Spleen (tissue), 11 donors: ENCODE data around the gene XIRP1. TPM values are rescaled to one million over a fixed set of nuclear protein-coding genes. Genes with fewer than 3 reads are reported as not detected.
A peak's percentile ranks its signal among the peaks of the same experiment; 100 is the strongest.

Source experiments
- DNase-seq: peaks from one replicate; pipeline ENCODE4 v3.0.0-alpha.2; 2020
- H3K27ac ChIP-seq, 8 donors: fragments of 200-600 bp; sonication (generic) in 7 of 8; 1 replicate in 4 of 8; 2 replicates in 4 of 8; pipeline versions ENCODE4 v1.5.0 to v1.8.0; 2016 to 2021; ENCODE audit warnings: inconsistent platforms in 4 of 8, mild to moderate bottlenecking in 4 of 8, moderate library complexity in 1 of 8
- H3K27me3 ChIP-seq, 7 donors: fragments of 200-600 bp; sonication (generic) in 6 of 7; replicated peaks in 1 of 7; 1 replicate in 4 of 7; 2 replicates in 3 of 7; pipeline versions ENCODE4 v1.5.0 to v1.8.0; 2016 to 2021; ENCODE audit warnings: inconsistent platforms in 3 of 7, mild to moderate bottlenecking in 1 of 7
- H3K36me3 ChIP-seq, 6 donors: fragments of 200-600 bp; sonication (generic) in 5 of 6; 1 replicate in 4 of 6; 2 replicates in 2 of 6; pipeline versions ENCODE4 v1.5.0 to v1.8.0; 2016 to 2021; ENCODE audit warnings: inconsistent platforms in 2 of 6
- H3K4me1 ChIP-seq, 6 donors: fragments of 200-600 bp; sonication (generic) in 5 of 6; 1 replicate in 3 of 6; 2 replicates in 3 of 6; pipeline versions ENCODE4 v1.5.0 to v1.8.0; 2016 to 2021; ENCODE audit warnings: inconsistent platforms in 3 of 6
- H3K4me3 ChIP-seq, 8 donors: fragments of 200-600 bp; sonication (generic) in 7 of 8; 1 replicate in 4 of 8; 2 replicates in 4 of 8; pipeline versions ENCODE4 v1.5.0 to v1.8.0; 2016 to 2021; ENCODE audit warnings: inconsistent platforms in 4 of 8, mild to moderate bottlenecking in 4 of 8, moderate library complexity in 2 of 8
- H3K9me3 ChIP-seq, 8 donors: fragments of 200-600 bp; sonication (generic) in 7 of 8; 1 replicate in 4 of 8; 2 replicates in 4 of 8; pipeline versions ENCODE4 v1.5.0 to v1.8.0; 2016 to 2021; ENCODE audit warnings: inconsistent platforms in 4 of 8
- CTCF ChIP-seq, 11 experiments: fragments of 200-600 bp in 7 of 11; fragments of 450-650 bp in 4 of 11; sonication (generic) in 4 of 11; IDR thresholded peaks in 8 of 11; conservative IDR thresholded peaks in 3 of 11; 1 replicate in 7 of 11; 2 replicates in 4 of 11; pipeline versions ENCODE4 v1.4.0 to v1.8.0; 2016 to 2021; ENCODE audit warnings: antibody characterized with exemption in 11 of 11, inconsistent platforms in 4 of 11, mild to moderate bottlenecking in 1 of 11
- POLR2A ChIP-seq, 3 donors: fragments of 450-650 bp; IDR thresholded peaks; one replicate each; pipeline ENCODE4 v1.5.1; 2017; ENCODE audit warnings: antibody characterized with exemption in 3 of 3, mild to moderate bottlenecking in 1 of 3
- POLR2AphosphoS5 ChIP-seq, 3 donors: sonication (generic); formaldehyde crosslinking; IDR thresholded peaks; one replicate each; pipeline ENCODE4 v1.5.1; 2017; ENCODE audit warnings: antibody characterized with exemption in 3 of 3
- WGBS, 5 donors: extraction: QIAGEN DNeasy Blood & Tissue Kit in 3 of 5; methylation state at CpG; one replicate each; pipeline versions ENCODE4 v1.1.5 to v1.1.7; 2013 to 2018; 5-methylcytosine and 5-hydroxymethylcytosine counted together
- intact Hi-C: fragments of 100-400 bp; cut with DNase I; formaldehyde crosslinking; loops from one replicate; pipeline ENCODE4 v1.15.0; 2023; ENCODE audit warnings: low total_unique reads
- polyA plus RNA-seq, 3 donors: library from polyadenylated mRNA; stranded (reverse); fragments of 200-250 nt; gene quantifications; one replicate each; pipeline ENCODE4 v1.2.1, GENCODE V29; 2013
- total RNA-seq, 7 donors: library from RNA; depleted of rRNA in 3 of 7; stranded (reverse); fragments of >200 nt in 3 of 7; fragmentation: NEBNext Ultra II Directional in 4 of 7; extraction: Animal tissue kit (Norgen Biotek cat#: 25700) in 4 of 7; gene quantifications; one replicate each; pipeline versions ENCODE4 v1.1.0 to v1.2.1, GENCODE V29; 2016 to 2021
- donor health status: healthy with polysubstance abuse.
- donor health status: DM: no; HTN: no; CAD: no; lungs with moderate emphysema.
- donor health status: DM: no; HTN: no; CAD: no.
- donor health status: Bipolar disorder and iron deficiency.
- donor health status: healthy.
- donor health status: DM: no; HTN: no; CAD: no.
- donor health status: DM: yes; HTN: yes; CAD: no.

The XIRP1 gene
- total and polyA plus RNA-seq, 10 donors = 0.06 to 0.70 (median 0.27) TPM; not detected in 3

- DNase-seq = no peak
- H3K27me3 ChIP-seq = no peaks in the 10 kb centered on the region
- no peaks in the 10 kb centered on the region for H3K9me3 ChIP-seq
- H3K4me3 ChIP-seq = no peak overlapping the region
- H3K4me1 ChIP-seq = peaks cover 0 to 27% (median 15%) of the 10 kb centered on the region in 6 donors
- TF ChIP-seq POLR2A (IDR thresholded peaks at IDR 0.05) (no peak), CTCF (IDR thresholded peaks at IDR 0.05 in 8 of 11, conservative IDR thresholded peaks at IDR 0.05 in 3 of 11) (no peak), POLR2AphosphoS5 (IDR thresholded peaks at IDR 0.05) (no peak)
- H3K27ac ChIP-seq = peak overlapping the region in 3 of 8 donors; percentile 70 to 74 (median 73)
- no peaks in the 10 kb centered on the region for H3K36me3 ChIP-seq
- intact Hi-C loops = no loop called here
- WGBS, 5 donors = 81 to 93% (median 87%) methylated on average over 1 of the region's 1 CpG
Observed at GRCh38 chr3:39165518-39165917, 26.9 kb downstream of the XIRP1 start.

GRCh38 chr3:39164414-39164813 is 28.0 kb downstream of the XIRP1 start:
- no peaks in the 10 kb centered on the region for H3K27me3 ChIP-seq
- no peak overlapping the region for H3K27ac ChIP-seq
- H3K4me3 ChIP-seq = no peak overlapping the region
- no peak for TF ChIP-seq POLR2AphosphoS5 (IDR thresholded peaks at IDR 0.05)
- TF ChIP-seq CTCF (IDR thresholded peaks at IDR 0.05 in 8 of 11, conservative IDR thresholded peaks at IDR 0.05 in 3 of 11) = no peak
- TF ChIP-seq POLR2A (IDR thresholded peaks at IDR 0.05) = no peak
- H3K36me3 ChIP-seq = no peaks in the 10 kb centered on the region
- H3K9me3 ChIP-seq = no peaks in the 10 kb centered on the region
- 78 to 86% (median 81%) methylated on average over 3 of the region's 3 CpGs for WGBS, 5 donors
- DNase-seq = no peak
- H3K4me1 ChIP-seq = peaks cover 0 to 27% (median 15%) of the 10 kb centered on the region in 6 donors
- intact Hi-C loops = no loop called here

DNA sequence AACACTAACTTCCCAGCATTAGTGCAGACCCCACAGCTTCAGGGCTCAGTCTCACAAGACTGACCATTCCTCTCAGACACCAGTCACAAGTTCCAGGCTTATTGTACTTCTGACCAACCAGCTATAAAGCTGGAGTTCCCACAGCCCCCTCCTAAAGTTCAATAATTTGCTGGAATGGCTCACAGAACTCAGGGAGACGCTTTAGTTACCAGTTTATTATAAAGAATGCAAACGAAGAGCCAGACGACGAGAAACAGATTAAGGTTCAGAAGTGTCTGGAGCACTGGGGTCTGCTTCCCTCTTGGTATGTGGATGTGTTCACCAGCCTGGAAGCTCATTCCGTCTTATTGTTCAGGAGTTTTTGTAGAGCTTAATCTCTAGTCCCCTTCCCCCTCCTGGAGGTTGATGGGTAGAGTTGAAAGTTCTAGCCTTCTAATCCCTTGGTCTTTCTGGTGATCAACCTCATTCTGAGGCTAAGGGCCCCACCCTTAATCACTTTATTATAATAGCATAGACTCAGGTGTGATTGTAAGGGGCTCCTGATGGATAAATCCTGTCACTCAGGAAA is 34.2 kb downstream of the XIRP1 start:
- TF ChIP-seq POLR2A (IDR thresholded peaks at IDR 0.05) = no peak
- TF ChIP-seq POLR2AphosphoS5 (IDR thresholded peaks at IDR 0.05) = no peak
- TF ChIP-seq CTCF (IDR thresholded peaks at IDR 0.05 in 8 of 11, conservative IDR thresholded peaks at IDR 0.05 in 3 of 11) = no peak
- Histone ChIP-seq H3K27me3 (no peaks in the 10 kb centered on the region), H3K36me3 (no peaks in the 10 kb centered on the region), H3K9me3 (no peaks in the 10 kb centered on the region), H3K27ac (no peak overlapping the region), H3K4me1 (peaks cover 5 to 17% (median 11%) of the 10 kb centered on the region in 6 donors), H3K4me3 (no peak overlapping the region)
- intact Hi-C loops = no loop called here
- DNase-seq = no peak
- WGBS, 5 donors = 83 to 90% (median 86%) methylated on average over 5 of the region's 5 CpGs

GRCh38 chr3:39157359-39157758 is 35.0 kb downstream of the XIRP1 start:
- intact Hi-C loops = no loop called here

More at GRCh38 chr3:39157359-39157758, 35.0 kb downstream of the XIRP1 start:
- no peak for TF ChIP-seq POLR2AphosphoS5 (IDR thresholded peaks at IDR 0.05)
- no peak for TF ChIP-seq POLR2A (IDR thresholded peaks at IDR 0.05)
- H3K9me3 ChIP-seq = no peaks in the 10 kb centered on the region
- no peak overlapping the region for H3K4me3 ChIP-seq
- no peaks in the 10 kb centered on the region for H3K27me3 ChIP-seq
- DNase-seq = no peak
- 82 to 87% (median 83%) methylated on average over 7 of the region's 7 CpGs for WGBS, 5 donors
- no peaks in the 10 kb centered on the region for H3K36me3 ChIP-seq
- H3K4me1 ChIP-seq = peaks cover 5 to 20% (median 12%) of the 10 kb centered on the region in 6 donors
- no peak overlapping the region for H3K27ac ChIP-seq
